GM19372 (cell line): ENCODE results near the gene RAB3C.

ENCODE experiments used
- ATAC-seq: cut with Tn5 transposase; IDR thresholded peaks from one replicate; pipeline ENCODE4 v1.9.1; 2021; ENCODE audit warnings: mild to moderate bottlenecking, low read depth, moderate library complexity; ENCODE audit not compliant: unreplicated experiment

RAB3C gene

DNA sequence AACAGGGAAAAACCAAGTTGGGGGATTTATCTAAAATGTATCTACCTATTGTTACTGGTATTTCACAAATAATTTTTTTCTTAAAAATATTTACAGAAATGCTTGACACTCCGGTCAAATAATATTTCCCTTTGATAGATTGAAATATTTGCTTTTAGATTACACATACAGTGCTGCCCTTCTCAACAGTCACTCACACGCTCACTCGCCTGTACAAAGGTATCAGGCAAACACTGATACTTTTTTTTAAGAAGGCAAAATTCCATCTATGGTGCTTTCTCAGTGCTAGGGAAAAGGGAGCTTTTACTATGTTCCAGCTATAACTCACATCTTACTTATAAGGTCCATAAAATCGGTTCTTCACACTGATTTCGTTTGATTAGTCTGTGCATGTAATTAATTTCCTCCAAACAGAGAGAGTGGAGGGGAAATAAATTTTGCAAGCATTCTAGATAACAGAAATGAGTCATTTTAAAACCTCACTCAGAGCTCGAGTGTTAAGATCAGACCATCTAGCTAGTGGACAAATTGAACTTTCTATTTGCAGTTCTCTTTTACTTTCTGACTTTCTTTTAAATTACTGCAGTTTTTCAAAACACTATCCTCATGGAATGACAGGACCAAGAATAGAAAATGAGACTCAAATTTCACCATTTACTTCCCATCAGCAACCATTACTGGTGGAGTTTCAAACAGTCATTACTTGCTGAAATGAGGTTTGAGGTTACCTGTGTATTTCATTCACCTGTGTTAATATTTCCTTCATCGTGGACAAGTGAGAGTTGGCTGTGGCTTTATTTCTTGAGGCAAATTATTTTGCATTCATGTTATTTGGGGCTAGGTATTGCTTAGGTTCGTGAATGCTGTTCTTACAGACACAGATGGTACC, 273.2 kb downstream of the RAB3C start:
- no peak for ATAC-seq

DNA sequence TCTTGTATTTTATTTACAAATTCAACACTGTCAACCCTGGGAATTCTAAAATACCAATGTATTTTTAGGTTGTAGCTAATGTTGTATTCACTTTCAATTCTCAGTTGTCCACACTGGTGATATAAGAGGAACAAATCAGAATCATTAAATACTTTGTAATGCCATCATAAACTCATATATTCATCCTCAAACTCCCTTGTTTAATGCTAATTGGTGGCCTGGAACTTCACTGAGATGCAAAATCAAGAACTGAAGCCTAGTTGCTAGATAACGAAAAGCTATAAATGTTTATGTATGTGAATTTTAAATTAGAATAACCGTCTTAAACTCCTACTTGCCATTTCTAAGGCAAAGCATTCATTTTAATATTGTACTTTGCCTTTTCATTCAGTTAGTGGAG, 274.7 kb downstream of the RAB3C start:
- ATAC-seq: no peak

DNA sequence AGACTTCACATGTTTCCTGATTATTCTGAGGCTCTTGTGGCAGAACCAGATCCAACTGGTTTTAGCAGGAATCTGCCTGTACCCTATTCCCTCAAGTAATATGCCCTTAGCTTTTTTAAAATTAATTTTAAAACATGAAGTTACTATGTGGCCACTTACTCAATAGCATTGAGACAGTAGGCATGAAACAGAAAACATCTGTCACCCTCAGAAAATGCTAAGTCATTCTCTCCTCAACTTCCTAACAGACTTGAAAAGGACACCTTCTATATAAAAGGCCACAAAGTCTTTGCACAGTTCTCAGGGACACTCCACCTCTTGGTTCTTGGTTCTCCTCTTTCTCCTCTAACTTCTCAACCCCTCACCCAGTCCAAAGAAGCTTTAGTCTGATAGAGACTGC, 277.8 kb downstream of the RAB3C start:
- ATAC-seq: no peak

DNA sequence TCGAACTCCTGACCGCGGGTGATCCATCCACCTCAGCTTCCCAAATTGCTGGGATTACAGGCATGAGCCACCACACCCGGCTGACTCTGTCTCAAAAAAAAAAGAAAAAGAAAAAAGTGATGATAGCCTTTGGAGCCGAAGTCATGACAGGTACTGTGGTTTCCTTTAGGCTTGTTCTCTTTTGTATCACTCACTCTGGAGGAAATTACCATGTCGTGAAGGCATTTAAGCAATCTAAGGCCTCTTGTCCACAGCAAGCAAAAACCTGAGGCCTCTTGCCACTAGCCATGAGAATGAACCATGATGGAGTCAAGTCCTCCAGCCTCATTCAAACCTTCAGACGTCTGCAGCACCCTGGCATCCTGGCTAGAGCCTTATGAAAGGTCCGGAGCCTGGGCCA, 286.1 kb downstream of the RAB3C start:
- no peak for ATAC-seq

DNA sequence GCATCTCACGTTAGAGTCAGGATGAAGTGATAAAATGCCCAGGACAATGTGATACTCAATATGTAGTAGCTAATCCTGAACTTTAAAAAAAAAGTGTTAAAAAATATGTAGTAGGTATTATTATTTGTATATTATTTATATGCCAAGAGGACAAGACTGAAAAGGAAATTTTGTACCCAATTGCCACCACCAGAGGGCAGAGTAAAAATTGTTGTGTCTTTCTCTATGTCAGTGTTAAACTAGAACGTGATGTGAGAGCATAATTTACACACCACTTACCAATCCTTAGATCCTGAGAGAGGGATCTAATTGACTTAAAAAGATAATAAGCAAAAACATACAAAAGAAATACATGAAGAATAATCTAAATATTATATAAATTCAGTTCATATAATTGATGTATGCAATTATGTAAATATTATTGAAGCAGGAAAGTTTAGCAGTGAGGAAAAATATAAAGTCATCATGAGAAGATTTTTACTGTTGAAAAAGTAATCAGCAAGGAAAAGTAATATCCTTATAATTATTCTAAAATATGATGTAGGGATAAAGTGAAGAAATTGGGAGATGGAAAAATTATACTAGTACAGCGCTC, 288.9 kb downstream of the RAB3C start:
- peak; percentile 54 for ATAC-seq

DNA sequence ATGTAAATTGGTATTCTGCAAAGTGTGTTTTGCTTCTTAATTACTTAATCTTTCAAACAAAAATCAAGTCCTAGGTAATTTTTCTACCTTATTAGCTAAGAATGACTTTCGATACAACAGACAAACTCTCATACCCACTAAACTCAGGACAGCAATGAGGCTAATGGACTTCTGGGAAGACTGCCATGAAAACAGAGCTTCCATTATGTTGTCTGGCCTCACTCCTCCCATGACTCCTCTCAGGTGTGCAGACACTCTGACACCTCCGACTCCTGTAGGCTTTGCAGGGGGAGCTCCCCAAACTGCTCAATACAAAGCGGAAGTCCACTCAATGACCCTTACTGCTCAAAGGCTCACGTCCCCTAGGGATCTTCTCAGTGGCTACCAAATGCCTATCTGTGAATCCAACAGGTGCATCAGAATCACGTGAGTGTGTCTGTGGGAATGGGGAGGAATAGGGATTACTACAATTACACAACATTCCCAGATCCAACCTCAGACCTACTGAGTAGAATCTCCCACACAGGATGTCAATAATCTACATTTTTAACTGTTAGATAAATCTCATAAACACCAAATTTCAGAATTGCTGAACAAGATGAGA, 289.9 kb downstream of the RAB3C start:
- ATAC-seq: no peak

DNA sequence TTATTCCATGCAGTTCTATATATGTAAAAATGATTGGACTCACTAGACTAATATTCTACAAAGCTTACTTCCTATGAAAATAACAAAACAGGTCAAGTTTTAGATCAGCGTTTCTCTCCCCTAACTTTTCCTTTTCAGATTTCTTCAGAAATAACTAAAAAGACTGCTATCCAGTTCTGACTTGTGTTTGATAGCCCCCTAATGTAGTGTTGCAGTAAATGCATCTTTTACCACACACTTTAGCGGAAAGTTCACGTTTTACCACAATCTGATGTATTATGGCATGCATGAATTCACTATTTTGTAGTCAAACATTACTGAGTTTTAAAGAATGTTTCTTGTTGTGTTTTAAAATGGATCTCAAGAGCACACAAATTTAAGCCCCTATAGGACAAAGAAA, 292.7 kb downstream of the RAB3C start:
- no peak for ATAC-seq

DNA sequence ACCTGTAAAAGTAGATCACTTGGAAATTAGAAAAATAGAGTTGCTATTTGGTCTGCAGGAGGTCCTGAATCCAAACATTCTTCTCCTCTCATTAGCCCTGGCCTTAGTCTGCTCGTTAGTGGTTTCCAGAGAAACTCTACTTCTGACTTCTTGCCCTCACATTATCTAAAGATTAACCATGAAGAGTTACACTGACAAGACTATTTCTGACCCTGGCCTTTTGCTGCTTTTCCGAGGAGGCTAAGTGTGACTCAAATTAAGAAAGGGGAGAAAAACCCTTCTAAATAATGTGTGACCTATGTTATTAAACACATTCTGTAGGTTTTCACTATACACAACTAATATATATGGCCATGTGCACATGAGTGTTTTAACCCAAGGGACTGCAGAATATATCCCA, 302.4 kb downstream of the RAB3C start:
- peak; percentile 60 for ATAC-seq

DNA sequence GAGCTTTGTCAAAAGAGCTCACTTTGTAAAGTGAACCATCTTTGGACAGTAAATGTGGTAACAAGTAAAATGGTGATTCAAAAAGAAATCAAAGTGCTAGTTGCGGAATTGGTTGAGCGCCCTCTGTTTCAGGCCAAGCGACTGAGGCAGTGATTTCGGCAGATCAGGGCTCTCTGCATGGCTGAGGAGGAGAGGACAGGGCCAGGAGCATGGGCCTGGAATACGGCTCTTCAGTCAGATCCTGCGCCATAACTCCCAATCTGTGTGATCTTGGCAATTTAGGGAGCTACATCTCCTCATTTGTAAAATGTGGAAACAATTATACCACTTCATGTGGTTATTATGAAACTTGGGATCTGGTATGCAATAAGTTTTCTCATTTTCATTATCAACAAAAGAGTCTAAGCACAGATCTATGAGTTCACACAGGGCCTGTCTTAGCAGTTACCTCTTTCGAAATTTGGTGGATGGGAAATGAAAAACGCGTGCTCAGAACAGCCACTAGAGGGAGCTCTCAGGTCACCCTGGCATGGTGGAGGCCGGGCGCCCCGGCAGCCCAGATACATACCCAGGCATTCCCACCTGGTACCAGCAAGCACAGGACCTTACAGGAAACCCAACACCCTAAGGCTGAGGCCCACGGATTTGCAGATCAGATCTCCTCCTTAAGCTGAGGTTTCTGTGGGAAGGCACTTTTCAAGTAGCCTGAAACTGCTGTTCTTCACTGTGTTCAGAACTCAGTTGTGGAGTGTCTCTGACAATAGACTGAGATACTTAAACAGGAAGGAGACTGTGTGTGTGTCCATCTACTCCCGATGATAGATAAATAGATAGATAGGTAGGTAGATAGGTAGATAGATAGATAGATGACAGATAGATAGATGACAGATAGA, 303.7 kb downstream of the RAB3C start:
- peak; percentile 59 for ATAC-seq

DNA sequence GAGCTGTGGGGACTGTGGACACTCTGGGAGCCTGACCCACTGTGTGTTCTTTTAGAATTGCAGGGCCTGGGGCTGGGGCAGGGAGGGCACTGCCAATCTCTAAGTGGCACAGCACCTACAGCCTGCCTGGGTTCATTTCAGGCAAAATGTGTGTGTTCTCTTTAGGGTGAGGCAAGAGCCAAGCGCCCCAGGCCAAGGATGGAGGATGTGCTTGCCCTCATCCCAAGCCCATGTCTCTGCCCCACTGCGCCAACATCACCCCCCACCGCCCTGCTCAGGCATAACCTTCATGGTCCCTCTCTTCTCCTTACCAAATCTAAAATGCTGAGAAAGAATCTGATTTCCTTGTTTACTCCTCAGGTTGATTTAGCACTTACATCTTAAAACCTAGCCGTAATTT, 304.4 kb downstream of the RAB3C start:
- ATAC-seq: no peak

DNA sequence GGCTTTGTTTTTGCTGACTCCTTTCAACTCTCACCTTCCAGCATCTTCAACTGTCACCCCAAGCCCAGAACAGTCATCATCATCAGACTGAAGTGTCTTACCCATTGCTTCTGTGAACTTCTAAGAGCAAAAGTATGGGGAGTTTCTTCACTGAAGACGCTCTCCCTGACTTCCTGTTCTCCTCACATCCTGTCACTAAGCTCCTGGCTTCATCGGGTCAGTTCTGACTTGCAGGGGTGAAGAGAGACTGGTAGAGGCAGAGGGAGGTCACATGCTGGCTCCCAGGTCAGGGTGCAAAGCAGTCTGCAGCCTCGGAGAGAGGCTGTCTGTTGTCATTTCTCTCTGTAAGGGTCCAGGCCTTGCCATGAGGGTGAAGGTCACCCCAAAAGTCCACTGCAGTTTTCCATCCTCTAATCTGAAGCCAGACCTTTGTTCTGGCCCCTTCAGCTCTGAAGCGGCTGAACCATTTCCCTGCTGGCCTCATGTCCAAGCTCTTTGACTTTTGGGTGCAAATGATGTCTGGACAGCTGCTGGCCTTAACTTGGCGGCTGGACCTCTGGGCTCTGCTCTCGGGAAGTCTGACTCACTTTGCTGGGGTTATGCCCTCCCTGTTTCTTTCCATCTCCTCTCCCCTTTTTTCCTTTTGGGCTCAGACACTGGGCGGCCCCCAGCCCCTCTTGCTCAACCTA, 305.0 kb downstream of the RAB3C start:
- ATAC-seq: no peak

DNA sequence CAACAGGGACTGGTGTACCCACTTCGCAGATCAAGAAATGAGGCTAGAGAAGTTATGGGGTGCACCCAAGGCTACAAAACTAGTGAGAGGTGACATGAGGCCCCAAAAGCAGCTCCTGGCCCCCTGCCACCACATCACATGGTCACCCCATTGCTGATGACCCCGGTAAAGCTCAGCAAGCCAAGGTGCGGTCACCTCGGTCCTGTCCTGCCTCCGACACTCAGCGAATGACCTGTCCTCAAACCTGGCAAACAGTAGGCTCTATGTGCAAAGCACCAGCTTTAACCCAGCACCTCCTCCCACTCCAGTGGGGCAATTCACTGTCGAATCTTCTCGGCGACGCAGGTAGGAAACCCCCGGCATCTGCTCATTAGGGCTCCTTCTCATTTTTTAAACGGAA, 307.4 kb downstream of the RAB3C start:
- no peak for ATAC-seq

DNA sequence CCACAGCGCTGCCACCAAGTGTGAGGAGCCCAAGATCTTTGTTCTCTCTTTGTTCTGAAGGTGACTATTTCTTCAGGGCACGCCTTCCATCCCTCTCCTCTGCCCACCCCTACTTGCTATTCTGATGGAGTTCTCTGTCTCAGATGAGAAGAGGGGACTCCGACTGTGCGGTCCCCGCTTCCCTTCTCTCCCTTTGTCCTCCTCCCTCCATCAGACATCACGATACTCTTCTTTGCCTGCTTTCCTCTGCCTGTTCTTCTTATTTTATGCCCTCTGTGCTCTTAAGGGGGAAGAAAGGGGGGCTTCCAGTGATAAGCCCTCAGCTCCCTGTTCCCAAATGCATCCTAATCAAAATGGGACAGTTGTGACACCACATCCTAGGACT, 307.8 kb downstream of the RAB3C start:
- no peak for ATAC-seq

DNA sequence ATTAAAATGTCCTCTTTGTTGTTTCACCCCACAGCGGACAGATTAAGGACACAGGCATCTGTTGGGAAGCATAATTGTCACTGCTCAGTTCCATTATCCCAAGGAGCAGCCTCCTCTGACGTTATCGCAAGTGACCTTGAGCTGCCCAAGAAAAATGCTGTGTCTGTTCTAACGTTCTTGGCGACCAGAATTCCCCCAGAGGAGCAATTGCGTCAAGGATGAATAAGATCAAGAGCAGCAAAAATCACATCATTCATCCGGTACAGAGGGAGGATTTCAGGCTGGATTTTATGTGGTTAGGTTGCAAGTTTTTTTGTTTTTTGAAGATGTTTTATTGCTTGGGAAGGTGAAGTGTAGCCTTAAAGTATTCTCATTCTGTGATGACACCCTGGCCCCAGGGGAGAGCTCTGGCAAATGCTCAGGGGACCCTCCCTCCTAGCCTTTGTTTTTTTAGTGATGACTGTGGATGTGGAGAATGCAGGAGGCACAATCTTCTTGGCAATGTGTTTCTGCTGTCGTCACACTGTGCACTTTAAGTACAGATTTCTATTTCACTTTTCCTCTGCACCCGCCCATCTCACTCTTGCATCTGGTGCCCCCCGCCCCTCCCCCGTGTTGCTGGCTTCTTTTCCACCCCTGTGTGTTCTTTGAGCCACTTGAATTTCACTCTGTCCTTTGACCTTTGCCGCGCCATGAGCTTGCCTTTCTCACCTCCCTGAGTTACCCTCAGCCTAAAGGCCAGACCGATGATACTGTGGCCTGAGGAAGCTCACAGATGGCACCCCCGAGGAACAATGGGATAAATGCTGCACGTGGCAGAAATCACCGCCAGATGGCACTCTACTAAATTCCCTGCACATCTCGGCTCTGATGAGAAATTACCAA, 308.5 kb downstream of the RAB3C start:
- peak; percentile 51 for ATAC-seq

DNA sequence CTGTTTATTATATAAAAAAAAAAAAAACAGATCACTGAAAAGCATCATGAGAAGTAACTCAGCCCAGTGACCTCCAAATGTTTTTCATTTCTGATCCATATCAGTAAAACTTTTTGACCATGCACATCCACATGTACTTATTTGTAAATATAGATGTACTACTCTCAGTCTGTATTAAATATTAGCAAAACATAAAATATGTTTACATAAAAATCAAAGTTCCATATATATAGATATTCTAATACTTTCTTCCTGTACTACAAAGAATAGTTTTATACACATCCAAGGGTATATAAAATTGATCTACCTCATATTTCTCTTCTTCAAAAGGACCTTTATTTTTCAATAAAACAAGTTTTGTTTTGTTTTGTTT, 309.1 kb downstream of the RAB3C start:
- ATAC-seq: no peak

DNA sequence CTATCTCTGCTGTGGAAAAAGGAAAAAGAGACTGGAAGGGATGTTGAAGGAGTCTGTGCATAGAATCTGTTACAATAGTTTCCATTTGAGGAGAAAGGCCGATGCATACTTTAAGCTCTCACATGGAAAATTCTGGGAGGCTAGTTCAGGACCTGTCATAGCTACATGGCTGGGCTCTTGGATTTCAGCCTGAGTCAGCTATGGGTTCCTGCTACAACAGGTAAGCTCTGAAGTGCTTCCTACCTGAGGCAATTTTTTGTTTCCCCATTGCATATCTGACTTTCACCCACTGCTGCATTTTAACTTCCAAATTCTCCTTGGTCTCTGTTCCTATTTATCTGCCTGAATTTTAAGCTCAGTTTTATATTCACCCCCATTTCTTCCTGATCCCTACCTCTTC, 310.7 kb downstream of the RAB3C start:
- ATAC-seq: no peak

DNA sequence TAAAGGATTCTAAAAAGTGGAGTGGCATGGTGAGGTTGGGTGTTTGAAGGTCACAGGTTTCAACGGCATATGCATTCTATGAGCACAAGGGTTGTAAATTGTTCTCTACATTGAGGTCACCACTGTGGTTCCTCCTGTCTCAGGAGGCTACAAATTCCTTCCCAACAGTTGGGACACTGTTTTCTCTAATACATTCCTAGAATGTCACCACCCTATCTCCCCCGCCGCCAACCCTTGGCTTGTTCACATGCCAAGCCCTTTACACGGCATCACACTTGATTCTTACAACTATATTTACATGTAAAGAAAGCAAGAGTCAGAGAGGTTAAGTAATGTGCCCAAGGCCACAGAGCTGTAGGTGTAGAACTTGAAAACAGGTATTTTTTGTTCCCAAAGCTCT, 315.1 kb downstream of the RAB3C start:
- no peak for ATAC-seq

DNA sequence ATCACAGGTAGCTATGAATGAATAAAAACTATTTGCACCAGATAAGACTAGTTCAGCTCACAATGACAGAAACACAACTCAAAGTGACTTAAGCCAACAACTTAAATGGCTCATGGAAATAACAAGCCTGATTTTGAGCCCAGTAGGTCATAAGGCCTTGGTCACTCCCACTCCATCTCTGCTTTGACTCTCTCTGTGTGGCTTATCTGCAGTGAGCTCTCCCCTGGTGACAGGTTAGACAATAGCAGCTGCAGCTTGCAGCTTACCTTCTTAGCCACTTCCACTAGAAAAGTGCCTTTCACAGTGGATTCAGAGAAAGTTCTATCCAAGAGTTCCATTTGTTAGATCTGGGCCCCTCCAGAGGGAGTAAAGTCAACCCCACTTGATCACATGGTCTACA, 315.7 kb downstream of the RAB3C start:
- ATAC-seq: no peak

DNA sequence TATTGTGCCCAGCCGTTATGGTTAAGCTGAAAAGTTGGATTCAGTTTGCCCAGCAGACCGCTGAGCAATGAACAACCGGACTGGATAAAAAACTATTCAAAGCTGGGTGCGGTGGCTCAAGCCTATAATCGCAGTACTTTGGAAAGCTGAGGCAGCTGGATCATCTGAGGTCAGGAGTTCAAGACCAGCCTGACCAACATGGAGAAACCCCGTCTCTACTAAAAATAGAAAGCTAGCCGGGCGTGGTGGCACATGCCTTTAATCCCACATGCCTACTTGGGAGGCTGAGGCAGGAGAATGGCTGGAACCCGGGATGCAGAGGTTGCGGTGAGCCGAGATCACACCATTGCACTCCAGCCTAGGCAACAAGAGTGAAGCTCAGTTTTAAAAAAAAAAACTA, 318.4 kb downstream of the RAB3C start:
- ATAC-seq: no peak
